Right forelimb (tissue), 1 donor: ENCODE results near the gene DYNC1LI2.

ENCODE experiments used
- DNase-seq: peaks from one replicate; pipeline ENCODE4 v3.0.0-alpha.2; 2018

DYNC1LI2 gene

GRCh38 chr16:66735891-66736290 is 15.5 kb downstream of the DYNC1LI2 start:
- DNase-seq = no peak

GRCh38 chr16:66731101-66731500 is 20.3 kb downstream of the DYNC1LI2 start:
- DNase-seq = no peak

GRCh38 chr16:66728804-66729203 is 22.6 kb downstream of the DYNC1LI2 start:
- no peak for DNase-seq

DNA sequence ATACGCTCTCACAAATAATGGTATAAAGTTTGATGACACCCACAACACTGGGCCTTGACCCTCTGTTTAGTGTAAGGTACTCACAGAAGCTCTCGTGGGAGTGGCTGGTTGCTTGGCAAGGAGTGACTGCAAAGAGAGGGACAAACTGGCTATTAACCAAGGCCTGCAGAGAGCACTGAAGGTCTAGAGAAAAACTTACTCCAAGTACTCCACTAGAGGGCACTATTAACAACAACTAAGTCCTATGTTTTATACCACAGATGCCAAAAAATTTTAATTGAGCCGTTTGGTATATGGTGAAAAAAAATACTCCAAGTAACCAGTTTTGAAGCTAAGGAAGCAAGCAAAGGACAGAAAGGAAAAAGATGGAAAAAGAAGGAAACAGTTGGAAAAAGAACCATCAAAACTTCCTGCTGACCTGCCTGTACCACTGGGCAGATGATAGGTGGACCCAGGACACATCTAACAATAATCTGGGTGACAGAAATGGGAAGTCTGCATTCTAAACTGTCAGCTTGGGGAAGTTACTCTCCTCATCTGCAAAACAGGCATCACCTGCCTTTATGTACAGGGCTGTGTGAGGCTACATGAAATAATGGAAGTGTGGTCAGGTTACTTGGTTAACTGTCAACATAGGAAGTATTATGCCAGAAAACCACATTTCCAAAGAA is 23.2 kb downstream of the DYNC1LI2 start:
- DNase-seq = no peak

- DNase-seq = no peak
These were observed 30.6 kb downstream of the DYNC1LI2 start for GRCh38 chr16:66720766-66721165.

GRCh38 chr16:66719246-66719645 is 32.2 kb downstream of the DYNC1LI2 start:
- DNase-seq = no peak

DNA sequence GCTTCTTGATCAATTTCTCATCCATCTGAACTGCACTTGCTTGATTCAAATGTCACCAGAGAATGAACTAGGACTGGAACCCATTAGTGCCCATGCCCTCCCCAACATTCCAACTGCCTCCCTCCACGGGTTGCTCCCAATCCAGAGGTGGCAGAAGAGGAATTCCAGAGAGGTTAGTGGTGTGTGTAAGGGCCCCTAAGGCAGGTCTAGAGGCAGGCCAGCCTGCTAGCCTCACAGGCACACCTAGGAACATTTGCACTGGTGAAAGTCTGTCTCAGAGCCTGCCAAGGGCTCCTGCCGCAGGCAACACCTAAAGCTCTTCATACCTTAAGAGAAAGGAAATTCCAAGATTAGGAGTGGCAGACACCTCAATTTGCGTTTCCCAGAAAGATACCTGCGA is 33.6 kb downstream of the DYNC1LI2 start:
- no peak for DNase-seq

- DNase-seq = no peak
These were observed 34.2 kb downstream of the DYNC1LI2 start for GRCh38 chr16:66717112-66717675.

- DNase-seq = no peak
These were observed 36.6 kb downstream of the DYNC1LI2 start for GRCh38 chr16:66714654-66715307.

- DNase-seq = no peak
These were observed 37.3 kb downstream of the DYNC1LI2 start for GRCh38 chr16:66714062-66714461.

DNA sequence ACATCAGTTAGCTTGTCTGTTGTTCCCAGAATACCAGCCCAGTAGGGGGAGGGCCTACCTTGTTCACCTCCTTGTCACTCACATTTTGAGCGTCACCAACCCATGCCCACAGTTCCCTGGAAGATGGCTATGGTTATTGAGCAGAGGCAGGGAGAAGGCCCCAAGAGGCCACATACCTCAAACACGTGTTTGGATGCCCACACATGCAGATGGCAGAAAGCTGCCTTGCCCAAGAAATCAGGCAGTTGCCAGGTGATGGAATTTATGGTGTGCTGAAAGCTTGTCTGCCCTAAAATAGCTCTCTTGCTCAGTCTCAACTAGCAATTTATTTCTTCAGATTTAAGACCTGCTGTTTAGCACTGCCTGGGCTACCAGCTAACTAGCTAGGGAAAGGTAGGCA is 38.3 kb downstream of the DYNC1LI2 start:
- no peak for DNase-seq

DNA sequence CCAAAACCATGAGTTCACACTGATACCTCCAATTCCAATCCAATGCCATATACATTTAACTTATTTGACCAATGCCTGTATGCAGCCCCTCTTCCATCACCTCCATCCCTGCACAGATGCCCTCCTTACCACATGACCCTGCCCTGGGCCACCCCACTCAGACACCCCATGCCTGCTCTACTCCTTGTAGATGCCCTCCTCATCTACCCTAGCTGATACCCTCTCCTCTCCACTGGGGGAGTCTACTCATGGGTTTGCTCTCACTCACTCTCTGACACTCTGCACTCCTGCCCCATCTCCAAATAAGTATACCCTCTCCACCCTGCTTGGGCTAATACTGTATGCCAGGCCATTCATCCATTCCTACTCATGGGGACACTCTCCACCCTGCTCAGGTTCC is 38.9 kb downstream of the DYNC1LI2 start:
- DNase-seq = no peak

- DNase-seq = no peak
These were observed 39.8 kb downstream of the DYNC1LI2 start for GRCh38 chr16:66711581-66711980.

DNA sequence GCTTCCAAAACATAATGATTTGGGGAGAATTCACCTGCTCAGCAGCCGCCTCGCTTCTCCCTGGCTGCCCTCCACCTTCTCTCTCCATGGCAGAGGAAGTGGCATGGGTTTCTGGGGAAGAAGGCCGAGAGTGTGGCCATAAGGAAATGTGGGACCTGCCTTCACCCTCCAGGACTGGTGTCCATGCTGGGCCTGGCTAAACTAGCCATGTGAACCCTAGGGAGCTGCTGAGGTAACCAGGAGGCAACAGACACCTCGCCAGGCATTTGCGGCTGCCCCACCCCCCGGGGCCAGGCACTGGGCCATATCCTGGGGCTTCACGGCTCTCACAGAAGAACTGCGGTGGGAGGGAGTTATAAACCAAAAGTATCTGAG is 44.9 kb downstream of the DYNC1LI2 start:
- DNase-seq = no peak

DNA sequence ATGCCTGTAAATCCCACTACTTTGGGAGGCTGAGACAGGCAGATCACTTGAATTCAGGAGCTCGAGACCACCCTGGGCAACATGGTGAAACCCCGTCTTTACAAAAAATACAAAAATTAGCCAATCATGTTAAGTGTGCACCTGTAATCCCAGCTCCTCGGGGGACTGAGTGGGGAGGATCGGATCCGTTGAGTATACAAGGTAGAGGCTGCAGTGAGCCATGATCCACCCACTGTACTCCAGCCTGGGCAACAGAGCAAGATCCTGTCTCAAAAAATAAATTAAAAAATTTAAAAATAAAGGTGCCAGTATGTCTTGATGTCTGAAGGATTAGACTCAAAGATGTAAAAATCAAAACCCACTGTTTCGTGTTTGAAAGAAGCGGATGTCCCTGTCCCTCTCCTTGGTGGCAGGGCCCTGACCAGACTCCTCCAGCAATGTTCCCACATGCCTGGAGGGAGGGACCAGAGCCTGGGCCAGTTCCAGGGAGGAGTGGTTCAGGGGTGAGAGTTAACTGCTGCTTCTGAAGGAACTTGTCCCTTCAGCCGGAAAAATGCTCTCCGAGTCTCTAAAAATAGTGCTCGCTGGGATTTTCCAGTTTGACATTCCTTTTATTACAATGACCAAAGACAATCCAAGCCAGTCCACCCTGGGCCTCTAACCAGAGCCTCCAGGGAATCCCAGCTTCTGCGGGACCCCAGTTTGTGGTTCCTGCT is 45.5 kb downstream of the DYNC1LI2 start:
- DNase-seq = no peak

GRCh38 chr16:66703406-66704215 is 47.8 kb downstream of the DYNC1LI2 start:
- DNase-seq = no peak

DNA sequence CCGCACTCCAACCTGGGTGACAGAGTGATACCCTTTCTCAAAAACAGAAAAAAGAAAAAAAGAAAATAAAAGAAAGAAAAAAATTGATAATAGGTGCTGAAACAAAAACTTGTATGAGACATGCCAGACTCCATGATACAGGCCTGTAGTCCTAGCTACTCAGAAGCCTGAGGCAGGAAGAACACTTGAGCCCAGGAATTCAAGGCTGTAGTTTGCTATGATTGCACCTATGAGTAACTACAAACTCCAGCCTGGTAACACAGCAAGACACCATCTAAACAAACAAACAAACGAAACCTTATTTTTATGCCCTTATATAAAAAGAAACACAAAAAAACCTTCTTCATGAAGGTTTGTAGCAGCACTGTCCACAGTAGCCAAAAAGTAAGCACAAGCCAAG is 49.9 kb downstream of the DYNC1LI2 start:
- DNase-seq = no peak

DNA sequence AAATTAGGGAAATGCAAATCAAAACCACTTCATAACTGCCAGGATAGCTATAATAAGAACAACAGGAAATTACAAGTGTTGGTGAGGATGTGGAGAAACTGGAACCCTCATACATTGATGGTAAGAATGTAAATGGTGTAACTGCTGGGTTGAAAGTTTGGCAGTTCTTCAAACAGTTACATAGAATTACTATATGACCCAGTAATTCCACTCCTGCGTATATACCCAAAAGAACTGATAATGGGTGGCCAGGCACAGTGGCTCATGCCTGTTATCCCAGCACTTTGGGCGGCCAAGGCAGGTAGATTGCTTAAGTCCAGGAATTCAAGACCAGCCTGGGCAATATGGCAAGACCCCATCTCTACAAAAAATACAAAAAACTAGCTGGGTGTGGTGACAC is 50.4 kb downstream of the DYNC1LI2 start:
- DNase-seq = no peak

DNA sequence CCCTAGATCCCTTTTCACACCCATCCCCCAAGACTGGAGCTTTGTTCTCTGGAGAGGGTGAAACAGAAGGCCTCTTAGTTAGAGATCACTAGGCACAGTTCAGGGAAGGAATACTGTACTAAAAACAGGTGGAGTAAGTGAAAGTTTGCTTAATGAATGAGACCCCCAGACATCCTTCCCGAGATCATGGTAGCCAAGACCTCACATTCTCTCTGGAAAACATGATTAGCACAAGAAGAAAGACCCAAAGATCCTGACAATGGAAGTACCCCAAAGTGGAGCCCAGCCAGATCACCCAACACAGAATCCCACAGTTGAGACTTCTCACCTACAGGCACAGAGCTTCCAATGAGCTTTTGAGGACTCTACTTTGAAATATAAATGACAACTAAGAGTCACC is 51.5 kb downstream of the DYNC1LI2 start:
- DNase-seq = no peak

- no peak for DNase-seq
These were observed 53.4 kb downstream of the DYNC1LI2 start for GRCh38 chr16:66698046-66698445.

DNA sequence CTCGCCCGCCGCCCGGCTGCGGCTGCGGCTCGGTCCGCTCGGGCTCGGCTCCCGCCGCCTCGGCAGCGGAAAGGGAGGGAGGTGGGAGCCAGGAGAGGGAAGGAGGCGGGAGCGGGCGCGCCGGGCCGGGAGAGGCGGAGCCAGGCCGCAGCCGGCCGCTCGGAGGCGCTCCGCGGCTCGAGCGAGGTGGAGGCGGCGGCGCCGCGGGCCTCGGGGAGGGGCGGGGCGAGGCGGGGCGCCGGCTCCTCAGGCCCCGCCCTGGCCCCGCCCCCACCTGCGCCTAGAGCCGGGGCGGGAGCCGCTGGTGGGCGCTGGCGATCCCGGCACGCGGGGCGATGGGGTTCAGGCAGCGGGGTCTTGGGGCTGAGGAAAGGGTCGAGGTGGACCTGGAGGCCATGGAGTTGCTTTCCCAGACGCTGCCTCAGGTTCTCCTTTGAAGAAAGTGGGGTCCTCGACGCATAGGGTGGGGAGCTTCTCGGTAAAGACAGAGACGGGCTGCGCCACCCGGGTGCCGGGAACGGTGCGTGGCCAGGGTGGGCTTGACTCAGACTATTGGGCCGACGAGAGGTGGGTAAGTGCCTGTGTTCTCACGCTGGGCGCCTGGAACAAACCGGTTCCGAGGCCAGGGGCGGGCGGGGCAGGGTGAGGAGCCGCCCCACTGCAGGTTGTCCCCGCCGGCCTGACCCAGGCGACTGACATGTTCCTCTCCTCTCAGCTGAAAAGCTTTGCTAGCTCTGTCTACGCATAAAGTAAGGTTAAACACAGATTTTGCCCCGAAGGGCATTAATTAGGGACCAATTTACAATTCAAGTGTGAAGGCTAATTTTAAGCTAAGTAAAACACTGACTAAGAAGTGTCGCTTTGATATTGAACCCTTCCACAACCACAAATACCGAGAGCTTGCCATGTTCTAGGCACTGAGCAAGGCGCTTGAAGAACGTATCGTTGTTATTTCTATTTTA is 54.5 kb downstream of the DYNC1LI2 start, which contains the start of gene CMTM4:
Gene CMTM4, minus strand, starts transcription at position 75 of the 962 bp plus-strand sequence. CDS start 218 bp downstream, outside the sequence.
- DNase-seq = peak; percentile 87
